Measurements from ENCODE around the gene PROM1. TPM values are rescaled to one million over a fixed set of nuclear protein-coding genes. Genes with fewer than 3 reads are reported as not detected.

The PROM1 gene
- total RNA-seq, 4 donors from 2014 or later: 0.13 to 6.7 (median 1.7) TPM; not detected in 1

GRCh38 chr4:16026160-16026761, 57.6 kb downstream of the PROM1 start:
- 34 to 40% methylated on average over 5 of the region's 5 CpGs for WGBS, 2 donors
- Histone ChIP-seq H3K9me3 (no peaks in the 10 kb centered on the region), H3K36me3 (no peaks in the 10 kb centered on the region), H3K27ac (no peak overlapping the region), H3K4me3 (no peak overlapping the region), H3K4me1 (peaks cover 0 to 9% (median 0%) of the 10 kb centered on the region in 3 donors), H3K27me3 (peaks cover 0 to 42% (median 0%) of the 10 kb centered on the region in 4 donors)
- TF ChIP-seq, protein P1, sequence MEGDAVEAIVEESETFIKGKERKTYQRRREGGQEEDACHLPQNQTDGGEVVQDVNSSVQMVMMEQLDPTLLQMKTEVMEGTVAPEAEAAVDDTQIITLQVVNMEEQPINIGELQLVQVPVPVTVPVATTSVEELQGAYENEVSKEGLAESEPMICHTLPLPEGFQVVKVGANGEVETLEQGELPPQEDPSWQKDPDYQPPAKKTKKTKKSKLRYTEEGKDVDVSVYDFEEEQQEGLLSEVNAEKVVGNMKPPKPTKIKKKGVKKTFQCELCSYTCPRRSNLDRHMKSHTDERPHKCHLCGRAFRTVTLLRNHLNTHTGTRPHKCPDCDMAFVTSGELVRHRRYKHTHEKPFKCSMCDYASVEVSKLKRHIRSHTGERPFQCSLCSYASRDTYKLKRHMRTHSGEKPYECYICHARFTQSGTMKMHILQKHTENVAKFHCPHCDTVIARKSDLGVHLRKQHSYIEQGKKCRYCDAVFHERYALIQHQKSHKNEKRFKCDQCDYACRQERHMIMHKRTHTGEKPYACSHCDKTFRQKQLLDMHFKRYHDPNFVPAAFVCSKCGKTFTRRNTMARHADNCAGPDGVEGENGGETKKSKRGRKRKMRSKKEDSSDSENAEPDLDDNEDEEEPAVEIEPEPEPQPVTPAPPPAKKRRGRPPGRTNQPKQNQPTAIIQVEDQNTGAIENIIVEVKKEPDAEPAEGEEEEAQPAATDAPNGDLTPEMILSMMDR (IDR thresholded peaks at IDR 0.05): peak; percentile 75 to 88 (median 80)
- TF ChIP-seq POLR2A (IDR thresholded peaks at IDR 0.05): no peak
- intact Hi-C loops (cut with DNase I): no loop called here
- DNase-seq: no peak

DNA sequence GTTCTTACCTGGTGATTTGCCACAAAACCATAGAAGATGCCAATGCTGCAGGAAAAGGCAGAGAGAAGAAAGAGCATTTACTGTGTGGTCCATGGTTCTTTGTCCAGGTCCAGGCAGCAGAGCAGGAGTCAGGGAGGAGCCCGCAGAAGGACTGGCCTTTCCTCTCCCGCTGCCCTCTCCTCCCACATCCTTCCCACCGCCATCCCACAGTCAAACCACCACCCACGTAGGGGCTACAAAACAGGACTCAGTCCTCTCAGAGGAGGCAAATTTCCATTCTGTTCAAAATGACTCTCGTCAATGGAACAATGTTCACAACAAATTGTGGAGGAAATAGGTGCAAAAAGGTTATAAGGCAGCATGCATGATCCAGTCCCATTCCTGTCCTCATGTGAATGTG, 58.6 kb downstream of the PROM1 start:
- Histone ChIP-seq H3K36me3 (no peaks in the 10 kb centered on the region), H3K9me3 (no peaks in the 10 kb centered on the region), H3K27ac (no peak overlapping the region), H3K4me3 (no peak overlapping the region), H3K4me1 (peaks cover 0 to 9% (median 0%) of the 10 kb centered on the region in 3 donors), H3K27me3 (peaks cover 0 to 38% (median 0%) of the 10 kb centered on the region in 4 donors)
- 70 to 73% methylated on average over 4 to 5 of the region's 5 CpGs for WGBS, 2 donors
- intact Hi-C loops (cut with DNase I): no loop called here
- DNase-seq: no peak
- TF ChIP-seq, protein P1 (IDR thresholded peaks at IDR 0.05): no peak
- TF ChIP-seq POLR2A (IDR thresholded peaks at IDR 0.05): no peak

GRCh38 chr4:16023776-16024408, 59.9 kb downstream of the PROM1 start:
- TF ChIP-seq, protein P1 (IDR thresholded peaks at IDR 0.05): no peak
- TF ChIP-seq POLR2A (IDR thresholded peaks at IDR 0.05): no peak
- Histone ChIP-seq H3K4me3 (no peak overlapping the region), H3K36me3 (no peaks in the 10 kb centered on the region), H3K9me3 (no peaks in the 10 kb centered on the region), H3K27me3 (peaks cover 0 to 29% (median 0%) of the 10 kb centered on the region in 4 donors), H3K4me1 (peaks cover 0 to 9% (median 0%) of the 10 kb centered on the region in 3 donors), H3K27ac (no peak overlapping the region)
- 48 to 57% methylated on average over 10 of the region's 10 CpGs for WGBS, 2 donors
- intact Hi-C loops (cut with DNase I): loop anchor here (5.0 kb wide), 1 partner anchor 243 kb away; no protein-coding TSS in a partner anchor
- DNase-seq: no peak

DNA sequence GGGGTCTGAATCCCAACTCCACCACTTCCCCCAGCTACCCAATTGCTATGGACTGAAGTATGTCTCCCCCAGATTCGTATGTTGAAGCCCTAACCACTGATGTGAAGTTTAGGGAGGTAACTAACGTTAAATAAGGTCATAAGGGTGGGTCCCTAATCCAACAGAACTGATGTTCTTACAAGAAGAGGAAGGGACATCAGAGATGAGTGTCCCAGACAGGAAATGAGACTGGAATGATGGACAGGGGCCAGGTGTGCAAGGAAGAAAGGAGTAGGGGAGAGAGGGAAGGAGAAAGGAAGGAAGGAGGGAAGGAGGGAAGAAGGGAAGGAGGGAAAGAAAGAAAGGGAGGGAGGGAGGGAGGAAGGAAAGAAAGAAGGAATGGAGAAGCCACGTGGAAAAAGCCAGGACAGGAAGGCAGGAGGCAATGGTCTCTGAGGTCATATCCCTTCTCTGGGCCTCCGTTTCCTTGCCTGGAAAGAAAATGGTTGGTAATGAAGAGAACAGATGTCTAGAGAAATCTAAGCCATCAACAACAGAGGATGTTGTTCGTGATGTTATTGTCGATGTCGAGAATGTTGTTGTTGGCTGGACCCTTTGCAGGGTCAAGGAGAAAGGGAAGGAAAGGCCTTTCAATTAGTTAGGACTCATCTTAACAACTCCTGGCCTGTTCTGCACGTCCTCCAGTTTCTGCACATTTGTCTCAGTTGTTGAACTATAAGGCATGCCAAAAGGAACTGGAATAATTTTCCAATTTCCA, 61.8 kb downstream of the PROM1 start:
- no peaks in the 10 kb centered on the region for H3K36me3 ChIP-seq
- peaks cover 0 to 29% (median 0%) of the 10 kb centered on the region in 4 donors for H3K27me3 ChIP-seq
- no peaks in the 10 kb centered on the region for H3K9me3 ChIP-seq
- peaks cover 0 to 9% (median 0%) of the 10 kb centered on the region in 3 donors for H3K4me1 ChIP-seq
- TF ChIP-seq, protein P1 (IDR thresholded peaks at IDR 0.05): no peak
- intact Hi-C loops (cut with DNase I): loop anchor here (5.0 kb wide), 1 partner anchor 245 kb away; no protein-coding TSS in a partner anchor
- WGBS, 2 donors: 56 to 64% methylated on average over 8 of the region's 8 CpGs
- H3K4me3 ChIP-seq: no peak overlapping the region
- no peak overlapping the region for H3K27ac ChIP-seq
- no peak for DNase-seq

- Histone ChIP-seq H3K9me3 (no peaks in the 10 kb centered on the region), H3K27ac (no peak overlapping the region), H3K4me1 (no peaks in the 10 kb centered on the region), H3K36me3 (no peaks in the 10 kb centered on the region), H3K4me3 (no peak overlapping the region), H3K27me3 (peaks cover 0 to 21% (median 0%) of the 10 kb centered on the region in 4 donors)
- WGBS, 2 donors: 37 to 40% methylated on average over 3 of the region's 3 CpGs
- no peak for DNase-seq
- no peak for TF ChIP-seq POLR2A (IDR thresholded peaks at IDR 0.05)
- TF ChIP-seq, protein P1 (IDR thresholded peaks at IDR 0.05): no peak
- intact Hi-C loops (cut with DNase I): loop anchor here (5.0 kb wide), 1 partner anchor 248 kb away; no protein-coding TSS in a partner anchor
These were observed 64.2 kb downstream of the PROM1 start for GRCh38 chr4:16019649-16020048.
